ENCODE measurements around the gene PDE11A. TPM values are rescaled to one million over a fixed set of nuclear protein-coding genes. Genes with fewer than 3 reads are reported as not detected.

Gene PDE11A
- total and polyA plus RNA-seq, 2 of the 8 experiments (the other 6 are each of a cell fraction or from before 2014, with no cell fraction given): 0.19 to 0.23 TPM

DNA sequence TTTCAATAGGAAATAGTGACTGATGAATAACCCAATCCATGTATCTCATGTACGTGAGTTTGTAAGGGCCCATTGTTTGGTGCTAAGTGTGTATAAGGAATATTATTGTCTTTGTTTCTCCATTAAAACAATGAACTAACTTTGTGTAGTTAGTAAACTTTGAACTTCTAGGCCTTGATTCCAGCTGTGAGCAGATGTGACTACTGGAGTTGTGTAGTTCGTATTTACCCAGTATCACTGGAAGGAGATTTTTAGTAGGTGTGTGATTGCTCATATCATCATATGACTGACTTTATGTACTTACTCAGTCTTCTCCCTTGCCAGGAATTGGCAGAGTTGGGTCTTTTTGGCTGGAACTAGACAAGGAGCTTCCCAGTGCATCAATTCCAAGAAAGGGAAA is 452.6 kb downstream of the PDE11A start (continued):
- TF ChIP-seq HDAC2 (IDR thresholded peaks at IDR 0.05; ENCODE audit: borderline replicate concordance in 1 of 2, low read depth in 2 of 2, low read length in 2 of 2) (no peak), RBBP5 (IDR thresholded peaks at IDR 0.05; ENCODE audit: borderline replicate concordance, low read depth, low read length) (no peak), POLR2A (IDR thresholded peaks at IDR 0.05; ENCODE audit: control extremely low read depth in 1 of 2, low read depth in 2 of 2, low read length in 2 of 2) (no peak), RFX5 (IDR thresholded peaks at IDR 0.05; ENCODE audit: borderline replicate concordance, low read depth, low read length) (no peak)

All from H1 (cell line).